ENCODE results near the gene NTNG1. TPM values are rescaled to one million over a fixed set of nuclear protein-coding genes. Genes with fewer than 3 reads are reported as not detected.

Gene NTNG1
- total RNA-seq, 1 donor from 2014 or later, result 5.7 TPM

GRCh38 chr1:107098961-107099360 lies 41.9 kb upstream of the NTNG1 start:
- peaks cover 5% of the 10 kb centered on the region for H3K4me1 Mint-ChIP-seq
- H3K27me3 Mint-ChIP-seq, result peaks cover 6% of the 10 kb centered on the region
- no peak for TF ChIP-seq CTCF (IDR thresholded peaks at IDR 0.05)
- ChIA-PET POLR2A (no interaction called here), CTCF (no interaction called here)
- H3K9me3 Mint-ChIP-seq, result no peaks in the 10 kb centered on the region
- no peak overlapping the region for H3K27ac Mint-ChIP-seq
- ATAC-seq (ENCODE audit: low read depth), result no peak
- H3K36me3 Mint-ChIP-seq (ENCODE audit: low read depth), result no peaks in the 10 kb centered on the region
- DNase-seq, result no peak
- intact Hi-C loops (cut with micrococcal nuclease), result no loop called here
- no peak overlapping the region for H3K4me3 Mint-ChIP-seq

- Mint-ChIP-seq H3K27ac (no peak overlapping the region), H3K9me3 (no peaks in the 10 kb centered on the region), H3K4me3 (no peak overlapping the region), H3K36me3 (ENCODE audit: low read depth) (no peaks in the 10 kb centered on the region), H3K27me3 (peaks cover 6% of the 10 kb centered on the region), H3K4me1 (peaks cover 5% of the 10 kb centered on the region)
- intact Hi-C loops (cut with micrococcal nuclease), result no loop called here
- DNase-seq (no peak), ATAC-seq (ENCODE audit: low read depth) (no peak)
- POLR2A ChIA-PET, result no interaction called here
- TF ChIP-seq CTCF (IDR thresholded peaks at IDR 0.05), result no peak
- CTCF ChIA-PET, result no interaction called here
Observed at GRCh38 chr1:107100331-107100984, 40.4 kb upstream of the NTNG1 start.

- no peaks in the 10 kb centered on the region for H3K9me3 Mint-ChIP-seq
- H3K36me3 Mint-ChIP-seq (ENCODE audit: low read depth), result no peaks in the 10 kb centered on the region
- ATAC-seq (ENCODE audit: low read depth) (no peak), DNase-seq (no peak)
- no peak overlapping the region for H3K27ac Mint-ChIP-seq
- ChIA-PET CTCF (no interaction called here), POLR2A (no interaction called here)
- no peak overlapping the region for H3K4me3 Mint-ChIP-seq
- intact Hi-C loops (cut with micrococcal nuclease), result no loop called here
- TF ChIP-seq CTCF (IDR thresholded peaks at IDR 0.05), result no peak
- H3K27me3 Mint-ChIP-seq, result no peaks in the 10 kb centered on the region
- peaks cover 3% of the 10 kb centered on the region for H3K4me1 Mint-ChIP-seq
Observed at GRCh38 chr1:107105914-107106313, 34.9 kb upstream of the NTNG1 start.

GRCh38 chr1:107110326-107110725 lies 30.5 kb upstream of the NTNG1 start:
- H3K27ac Mint-ChIP-seq, result no peak overlapping the region
- DNase-seq (no peak), ATAC-seq (ENCODE audit: low read depth) (no peak)
- no peak overlapping the region for H3K4me3 Mint-ChIP-seq
- H3K4me1 Mint-ChIP-seq, result no peaks in the 10 kb centered on the region
- ChIA-PET POLR2A (no interaction called here), CTCF (no interaction called here)
- intact Hi-C loops (cut with micrococcal nuclease), result no loop called here
- no peaks in the 10 kb centered on the region for H3K36me3 Mint-ChIP-seq (ENCODE audit: low read depth)
- H3K27me3 Mint-ChIP-seq, result no peaks in the 10 kb centered on the region
- no peaks in the 10 kb centered on the region for H3K9me3 Mint-ChIP-seq
- no peak for TF ChIP-seq CTCF (IDR thresholded peaks at IDR 0.05)

- CTCF ChIA-PET, result no interaction called here
- TF ChIP-seq CTCF (IDR thresholded peaks at IDR 0.05), result no peak
- POLR2A ChIA-PET, result no interaction called here
Observed at GRCh38 chr1:107116306-107116790, 24.5 kb upstream of the NTNG1 start.

More at GRCh38 chr1:107116306-107116790, 24.5 kb upstream of the NTNG1 start:
- H3K36me3 Mint-ChIP-seq (ENCODE audit: low read depth), result no peaks in the 10 kb centered on the region
- DNase-seq (no peak), ATAC-seq (ENCODE audit: low read depth) (no peak)
- no peak overlapping the region for H3K27ac Mint-ChIP-seq
- no peak overlapping the region for H3K4me3 Mint-ChIP-seq
- intact Hi-C loops (cut with micrococcal nuclease), result no loop called here
- H3K4me1 Mint-ChIP-seq, result no peaks in the 10 kb centered on the region
- H3K9me3 Mint-ChIP-seq, result no peaks in the 10 kb centered on the region
- peaks cover 4% of the 10 kb centered on the region for H3K27me3 Mint-ChIP-seq

Measured in activated B cell treated with CpG ODN at 0.5 μM for 24 hours (primary cell).